ENCODE results near the gene MYOM3.

Gene MYOM3

GRCh38 chr1:24113641-24114033 is 1.7 kb upstream of the MYOM3 start:
- DNase-seq, result peak; percentile 39

GRCh38 chr1:24111262-24111995 is 506 bp downstream of the MYOM3 start:
- no peak for DNase-seq

- DNase-seq, result no peak
Observed at GRCh38 chr1:24110642-24111261, 1.2 kb downstream of the MYOM3 start.

- no peak for DNase-seq
Observed at GRCh38 chr1:24109686-24110475, 2.1 kb downstream of the MYOM3 start.

- no peak for DNase-seq
Observed at GRCh38 chr1:24109166-24109483, 2.8 kb downstream of the MYOM3 start.

- no peak for DNase-seq
Observed at GRCh38 chr1:24108334-24109165, 3.4 kb downstream of the MYOM3 start.

- no peak for DNase-seq
Observed at GRCh38 chr1:24107462-24108138, 4.3 kb downstream of the MYOM3 start.

GRCh38 chr1:24105368-24106160 is 6.4 kb downstream of the MYOM3 start:
- no peak for DNase-seq

GRCh38 chr1:24104854-24105253 is 7.1 kb downstream of the MYOM3 start:
- no peak for DNase-seq

- no peak for DNase-seq
Observed at GRCh38 chr1:24103879-24104278, 8.1 kb downstream of the MYOM3 start.

GRCh38 chr1:24103408-24103807 is 8.5 kb downstream of the MYOM3 start:
- no peak for DNase-seq

- no peak for DNase-seq
Observed at GRCh38 chr1:24102961-24103360, 9.0 kb downstream of the MYOM3 start.

GRCh38 chr1:24101796-24102586 is 9.9 kb downstream of the MYOM3 start:
- no peak for DNase-seq

- DNase-seq, result no peak
Observed at GRCh38 chr1:24100945-24101737, 10.8 kb downstream of the MYOM3 start.

- DNase-seq, result no peak
Observed at GRCh38 chr1:24098943-24099638, 12.8 kb downstream of the MYOM3 start.

- DNase-seq, result no peak
Observed at GRCh38 chr1:24098102-24098501, 13.8 kb downstream of the MYOM3 start.

GRCh38 chr1:24097663-24098062 is 14.3 kb downstream of the MYOM3 start:
- no peak for DNase-seq

- no peak for DNase-seq
Observed at GRCh38 chr1:24096739-24097103, 15.2 kb downstream of the MYOM3 start.

- DNase-seq, result no peak
Observed at GRCh38 chr1:24096009-24096738, 15.8 kb downstream of the MYOM3 start.
